Daoy (cell line): ENCODE results near the gene IFNE. TPM values are rescaled to one million over a fixed set of nuclear protein-coding genes. Genes with fewer than 3 reads are reported as not detected.

ENCODE experiments used
- DNase-seq: peaks from one replicate; pipeline ENCODE4 v3.0.0-alpha.2; 2015; ENCODE audit warnings: low read depth
- total RNA-seq: library from RNA; depleted of rRNA; stranded (reverse); fragments of >200 nt; shearing (Covaris generic); gene quantifications from 2 replicates; pipeline ENCODE4 v1.2.3, GENCODE V29; 2014; rRNA removed

The IFNE gene
- not detected in 2 replicates for total RNA-seq

GRCh38 chr9:21482213-21482612, at the start of gene IFNE:
Gene IFNE (minus strand): TSS chr9:21482313. CDS start chr9:21481694, 619 bp downstream.
- no peak for DNase-seq

GRCh38 chr9:21528123-21528808, 46.2 kb upstream of the IFNE start:
- DNase-seq, result no peak

GRCh38 chr9:21527579-21527978, 45.5 kb upstream of the IFNE start:
- DNase-seq, result no peak

GRCh38 chr9:21525174-21525573, 43.1 kb upstream of the IFNE start:
- no peak for DNase-seq

- DNase-seq, result no peak
Measured at GRCh38 chr9:21524099-21524830, 42.2 kb upstream of the IFNE start.

- no peak for DNase-seq
Measured at GRCh38 chr9:21523021-21524014, 41.2 kb upstream of the IFNE start.

- no peak for DNase-seq
Measured at GRCh38 chr9:21522348-21522747, 40.2 kb upstream of the IFNE start.

GRCh38 chr9:21521448-21521847, 39.3 kb upstream of the IFNE start:
- DNase-seq, result no peak

GRCh38 chr9:21520501-21521228, 38.6 kb upstream of the IFNE start:
- DNase-seq, result no peak

- no peak for DNase-seq
Measured at GRCh38 chr9:21519855-21520434, 37.8 kb upstream of the IFNE start.

- no peak for DNase-seq
Measured at GRCh38 chr9:21516796-21517195, 34.7 kb upstream of the IFNE start.

- no peak for DNase-seq
Measured at GRCh38 chr9:21513431-21513830, 31.3 kb upstream of the IFNE start.

GRCh38 chr9:21510806-21511205, 28.7 kb upstream of the IFNE start:
- DNase-seq, result no peak

GRCh38 chr9:21507483-21507790, 25.3 kb upstream of the IFNE start:
- no peak for DNase-seq

- DNase-seq, result no peak
Measured at GRCh38 chr9:21506626-21507482, 24.7 kb upstream of the IFNE start.

- DNase-seq, result no peak
Measured at GRCh38 chr9:21505425-21506179, 23.5 kb upstream of the IFNE start.

GRCh38 chr9:21504894-21505293, 22.8 kb upstream of the IFNE start:
- DNase-seq, result no peak

GRCh38 chr9:21504113-21504512, 22.0 kb upstream of the IFNE start:
- DNase-seq, result no peak

GRCh38 chr9:21502586-21502985, 20.5 kb upstream of the IFNE start:
- DNase-seq, result no peak

- no peak for DNase-seq
Measured at GRCh38 chr9:21499912-21500311, 17.8 kb upstream of the IFNE start.
